T-cell (primary cell): ENCODE measurements around the gene CADM2. TPM values are rescaled to one million over a fixed set of nuclear protein-coding genes. Genes with fewer than 3 reads are reported as not detected.

ENCODE experiments used
- ATAC-seq, 4 experiments: fragments of 200-7000 bp in 3 of 4; fragments of 150-1000 bp in 1 of 4; cut with Tn5 transposase; replicated peaks in 1 of 4; 1 replicate in 3 of 4; 2 replicates in 1 of 4; pipeline ENCODE4 v1.10.0; 2021; ENCODE audit warnings: moderate library complexity in 3 of 4, mild to moderate bottlenecking in 2 of 4, moderate number of reproducible peaks in 1 of 4
- CTCF ChIA-PET, 2 donors: fragments of 300-600 bp; sonication (Branson Sonifier 250); formaldehyde crosslinking; loops; one replicate each; lab custom pipeline; 2022; ENCODE audit warnings: antibody characterized with exemption in 2 of 2; lab: Charles Lee
- POLR2A ChIA-PET, 2 donors: fragments of 300-600 bp; sonication (Branson Sonifier 250); formaldehyde crosslinking; loops; one replicate each; lab custom pipeline; 2022; ENCODE audit warnings: antibody characterized with exemption in 2 of 2; lab: Charles Lee
- DNase-seq, 35 experiments: peaks; one replicate each; pipeline versions ENCODE4 v3.0.0 to v3.0.0-alpha.2; 2013 to 2023
- H3K27ac ChIP-seq: one replicate; pipeline ENCODE4 v1.5.1; 2013; ENCODE audit warnings: low read length
- H3K27me3 ChIP-seq, 2 experiments: replicated peaks in 1 of 2; 1 replicate in 1 of 2; 2 replicates in 1 of 2; pipeline versions ENCODE4 v1.6.1 to v1.7.0; 2013; ENCODE audit warnings: low read length in 1 of 2, mixed read lengths in 1 of 2; ENCODE audit not compliant: control insufficient read depth in 2 of 2, insufficient read depth in 2 of 2; ENCODE audit errors: extremely low read depth in 1 of 2
- H3K36me3 ChIP-seq, 2 donors: 1 replicate in 1 of 2; 2 replicates in 1 of 2; pipeline versions ENCODE4 v1.6.1 to v1.7.0; 2013; ENCODE audit warnings: low read length in 1 of 2; ENCODE audit not compliant: control insufficient read depth in 2 of 2, insufficient read depth in 1 of 2; ENCODE audit errors: extremely low read depth in 1 of 2
- H3K4me1 ChIP-seq, 2 experiments: 1 replicate in 1 of 2; 2 replicates in 1 of 2; pipeline versions ENCODE4 v1.6.1 to v1.7.0; 2013; ENCODE audit warnings: low read length in 2 of 2, mixed read lengths in 1 of 2; ENCODE audit not compliant: insufficient read depth in 2 of 2, control insufficient read depth in 1 of 2; ENCODE audit errors: extremely low read depth in 1 of 2
- H3K4me3 ChIP-seq, 2 donors: 1 replicate in 1 of 2; 2 replicates in 1 of 2; pipeline versions ENCODE4 v1.5.1 to v1.7.0; 2013; ENCODE audit warnings: mild to moderate bottlenecking in 2 of 2, low read length in 1 of 2, moderate library complexity in 1 of 2; ENCODE audit not compliant: control insufficient read depth in 1 of 2; ENCODE audit errors: extremely low read depth in 1 of 2
- H3K9me3 ChIP-seq: 2 replicates; pipeline ENCODE4 v1.7.0; 2013
- H3K27ac Mint-ChIP-seq, 2 donors: one replicate each; pipeline ENCODE4 v1.8.0; 2020 to 2021; ENCODE audit warnings: mild to moderate bottlenecking in 2 of 2, mixed read lengths in 2 of 2
- H3K27me3 Mint-ChIP-seq, 2 donors: one replicate each; pipeline ENCODE4 v1.8.0; 2021 to 2022; ENCODE audit warnings: mixed read lengths in 2 of 2
- H3K36me3 Mint-ChIP-seq: one replicate; pipeline ENCODE4 v1.8.0; 2021; ENCODE audit warnings: mixed read lengths
- H3K4me1 Mint-ChIP-seq, 3 donors: one replicate each; pipeline ENCODE4 v1.8.0; 2020 to 2022; ENCODE audit warnings: mixed read lengths in 3 of 3, mild to moderate bottlenecking in 1 of 3
- H3K4me3 Mint-ChIP-seq, 3 donors: one replicate each; pipeline ENCODE4 v1.8.0; 2020 to 2022; ENCODE audit warnings: mild to moderate bottlenecking in 3 of 3, mixed read lengths in 3 of 3, moderate library complexity in 3 of 3
- H3K9me3 Mint-ChIP-seq, 3 donors: one replicate each; pipeline ENCODE4 v1.8.0; 2020 to 2022; ENCODE audit warnings: mixed read lengths in 3 of 3
- WGBS: methylation state at CpG from one replicate; pipeline ENCODE4 v1.1.5; 2013; ENCODE audit warnings: missing lambda C conversion rate; ENCODE audit not compliant: insufficient coverage; 5-methylcytosine and 5-hydroxymethylcytosine counted together
- total RNA-seq, 35 experiments: library from RNA in 6 of 35; stranded (reverse) in 6 of 35; fragments of 120-200 nt in 1 of 35; gene quantifications; one replicate each; pipeline versions ENCODE4 v1.2.1 to v1.2.4 and lab custom pipeline; 2013 to 2026

Gene CADM2
- total RNA-seq, 5 donors from 2014 or later (not counting 1 experiment from before 2014, with no cell fraction given): 0.23 to 0.25 TPM; not detected in 3

DNA sequence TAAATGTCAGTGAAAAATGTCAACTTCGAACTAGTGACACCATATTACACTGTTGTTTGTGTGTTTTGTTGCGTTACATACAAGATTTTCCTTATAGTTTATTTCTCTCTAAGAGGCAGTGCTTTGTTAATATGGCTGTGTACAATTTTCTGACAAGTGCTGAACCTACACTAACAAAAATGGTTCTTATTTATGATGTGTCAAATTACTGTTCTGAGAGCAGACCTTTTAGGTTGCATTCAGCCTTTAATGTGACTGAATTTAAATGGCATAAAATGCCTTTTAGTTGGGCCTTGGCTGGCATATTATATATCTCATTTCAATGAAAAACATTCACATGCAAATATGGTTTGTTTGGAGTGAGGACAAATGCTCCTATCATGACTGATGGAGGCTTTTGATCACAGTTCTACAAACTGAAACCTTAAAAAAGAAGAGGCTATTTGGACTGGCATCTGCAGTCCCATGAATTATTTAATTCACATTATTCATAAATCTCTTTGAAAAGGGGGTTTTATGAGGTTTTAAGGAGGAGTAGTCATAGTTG, 750.6 kb downstream of the CADM2 start:
- Mint-ChIP-seq H3K27me3 (no peaks in the 10 kb centered on the region), H3K9me3 (peaks cover 4 to 15% (median 8%) of the 10 kb centered on the region in 3 donors), H3K4me1 (no peaks in the 10 kb centered on the region), H3K36me3 (no peaks in the 10 kb centered on the region), H3K27ac (no peak overlapping the region), H3K4me3 (no peak overlapping the region)
- no peaks in the 10 kb centered on the region for H3K9me3 ChIP-seq
- no peaks in the 10 kb centered on the region for H3K4me1 ChIP-seq
- CTCF ChIA-PET: no interaction called here
- POLR2A ChIA-PET: no interaction called here
- ATAC-seq (no peak), DNase-seq (no peak)
- WGBS: no CpG with 5 or more reads among the region's 2 CpGs
- H3K27ac ChIP-seq: no peak overlapping the region
- no peaks in the 10 kb centered on the region for H3K27me3 ChIP-seq
- no peaks in the 10 kb centered on the region for H3K36me3 ChIP-seq
- no peak overlapping the region for H3K4me3 ChIP-seq

DNA sequence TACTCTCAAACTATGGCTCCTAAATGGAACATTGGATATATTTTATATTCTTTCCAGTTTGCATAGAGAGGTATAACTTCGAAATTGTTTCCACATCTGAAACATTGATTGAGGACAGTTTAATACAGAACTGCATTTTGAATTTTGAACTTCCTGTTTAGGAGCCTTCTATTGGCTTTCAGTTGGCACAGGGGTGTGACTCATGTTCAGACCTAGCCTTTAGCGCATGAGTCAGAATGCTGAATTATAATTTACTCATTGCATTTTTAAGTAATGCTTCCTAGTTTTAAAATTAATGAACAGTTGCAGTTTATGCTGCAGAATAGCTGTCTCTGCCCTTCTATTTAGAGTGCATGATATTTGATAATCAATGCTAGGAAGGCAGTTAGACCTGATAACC, 751.7 kb downstream of the CADM2 start:
- H3K4me1 Mint-ChIP-seq: no peaks in the 10 kb centered on the region
- Histone ChIP-seq H3K27ac (no peak overlapping the region), H3K27me3 (no peaks in the 10 kb centered on the region), H3K4me1 (no peaks in the 10 kb centered on the region), H3K9me3 (no peaks in the 10 kb centered on the region), H3K36me3 (no peaks in the 10 kb centered on the region), H3K4me3 (no peak overlapping the region)
- H3K27me3 Mint-ChIP-seq: no peaks in the 10 kb centered on the region
- H3K9me3 Mint-ChIP-seq: peaks cover 4 to 16% (median 8%) of the 10 kb centered on the region in 3 donors
- no peak for DNase-seq
- no peaks in the 10 kb centered on the region for H3K36me3 Mint-ChIP-seq
- no peak overlapping the region for H3K4me3 Mint-ChIP-seq
- POLR2A ChIA-PET: no interaction called here
- WGBS: no CpG with 5 or more reads among the region's 2 CpGs
- ATAC-seq: no peak
- CTCF ChIA-PET: no interaction called here
- no peak overlapping the region for H3K27ac Mint-ChIP-seq

DNA sequence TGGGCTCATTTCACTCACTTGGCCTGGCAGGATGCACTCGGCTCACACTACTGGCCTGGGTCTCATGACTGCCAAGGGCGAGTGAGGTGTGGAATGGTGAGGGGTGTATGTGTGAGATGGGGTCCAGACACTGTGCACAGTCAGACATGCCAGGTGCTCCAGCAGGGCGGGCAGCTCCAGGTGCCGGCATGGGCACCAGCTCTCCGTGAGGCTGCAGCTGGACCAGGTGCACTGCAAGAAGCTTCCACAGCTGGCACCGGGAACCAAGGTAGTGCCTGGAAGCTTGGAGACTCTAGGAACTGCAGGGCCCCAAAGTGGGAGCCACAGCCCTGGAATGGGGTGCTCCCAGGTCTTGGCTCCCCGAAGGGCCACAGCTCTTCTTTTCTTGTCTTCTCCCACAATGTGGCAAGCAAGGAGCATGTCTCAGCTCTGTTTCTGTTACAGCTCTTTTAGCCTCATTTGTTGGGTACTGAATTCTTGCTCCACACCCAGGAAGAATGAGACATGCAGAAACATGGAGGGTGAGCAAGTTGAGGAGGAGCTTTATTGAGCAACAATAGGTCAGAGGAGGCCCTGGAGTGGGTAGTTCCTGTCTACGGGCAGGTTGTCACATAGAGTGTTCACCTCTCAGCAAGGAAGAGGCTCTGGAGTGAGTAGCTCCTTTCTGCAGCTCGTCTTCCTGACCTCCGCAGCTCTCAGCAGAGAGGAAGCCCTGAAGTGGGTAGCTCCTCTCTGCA, 762.8 kb downstream of the CADM2 start:
- no peaks in the 10 kb centered on the region for H3K27me3 Mint-ChIP-seq
- Histone ChIP-seq H3K27ac (no peak overlapping the region), H3K4me1 (no peaks in the 10 kb centered on the region), H3K27me3 (no peaks in the 10 kb centered on the region), H3K36me3 (no peaks in the 10 kb centered on the region), H3K9me3 (no peaks in the 10 kb centered on the region), H3K4me3 (no peak overlapping the region)
- H3K4me1 Mint-ChIP-seq: no peaks in the 10 kb centered on the region
- CTCF ChIA-PET: no interaction called here
- DNase-seq (no peak), ATAC-seq (no peak)
- 89% methylated on average over 6 of the region's 10 CpGs for WGBS
- H3K9me3 Mint-ChIP-seq: peaks cover 4 to 18% (median 12%) of the 10 kb centered on the region in 3 donors
- no peaks in the 10 kb centered on the region for H3K36me3 Mint-ChIP-seq
- no peak overlapping the region for H3K27ac Mint-ChIP-seq
- H3K4me3 Mint-ChIP-seq: no peak overlapping the region
- POLR2A ChIA-PET: no interaction called here

DNA sequence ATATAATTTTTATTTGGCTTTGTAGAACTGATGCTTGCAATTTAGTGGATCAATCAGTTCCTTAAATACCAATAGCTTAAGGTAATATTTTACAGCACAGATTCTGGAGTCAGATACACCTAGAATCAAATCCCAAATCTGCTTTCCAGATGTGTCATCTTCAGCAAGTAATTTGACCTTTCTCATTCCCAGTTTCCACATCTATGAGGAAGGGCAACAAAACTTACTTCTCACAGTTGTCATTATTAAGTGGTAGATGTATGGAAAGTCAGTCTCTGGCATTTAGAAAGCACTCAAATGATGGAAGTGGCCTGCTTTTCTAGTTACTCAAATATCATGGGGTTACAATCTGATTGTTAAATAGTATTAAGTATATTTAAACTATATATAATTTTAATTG, 767.0 kb downstream of the CADM2 start:
- Mint-ChIP-seq H3K36me3 (no peaks in the 10 kb centered on the region), H3K4me1 (no peaks in the 10 kb centered on the region), H3K27ac (no peak overlapping the region), H3K27me3 (no peaks in the 10 kb centered on the region), H3K4me3 (no peak overlapping the region), H3K9me3 (peaks cover 0 to 15% (median 5%) of the 10 kb centered on the region in 3 donors)
- Histone ChIP-seq H3K4me3 (no peak overlapping the region), H3K4me1 (no peaks in the 10 kb centered on the region), H3K27me3 (no peaks in the 10 kb centered on the region), H3K9me3 (no peaks in the 10 kb centered on the region), H3K27ac (no peak overlapping the region), H3K36me3 (no peaks in the 10 kb centered on the region)
- CTCF ChIA-PET: no interaction called here
- POLR2A ChIA-PET: no interaction called here
- DNase-seq (no peak), ATAC-seq (no peak)

DNA sequence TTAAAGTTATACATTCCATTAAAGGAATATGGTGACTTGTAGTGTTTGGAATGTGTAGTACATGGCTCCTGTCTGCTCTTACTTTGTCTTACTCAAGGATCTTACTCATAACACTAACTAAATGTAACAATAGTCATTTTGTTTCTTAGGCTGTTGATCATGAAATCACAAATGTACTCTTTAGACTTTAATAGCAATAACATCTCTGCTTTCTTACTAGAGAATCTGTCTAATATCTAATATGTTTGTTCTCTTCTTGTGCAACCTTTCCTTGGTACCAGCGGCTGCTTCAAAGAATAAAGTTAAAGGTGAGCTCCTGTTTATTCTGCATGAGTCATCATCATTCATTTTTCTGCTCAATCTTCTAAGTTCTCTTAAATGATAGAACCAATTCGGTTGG, 767.5 kb downstream of the CADM2 start:
- Histone ChIP-seq H3K27me3 (no peaks in the 10 kb centered on the region), H3K4me1 (no peaks in the 10 kb centered on the region), H3K36me3 (no peaks in the 10 kb centered on the region), H3K4me3 (no peak overlapping the region), H3K27ac (no peak overlapping the region), H3K9me3 (no peaks in the 10 kb centered on the region)
- Mint-ChIP-seq H3K4me1 (no peaks in the 10 kb centered on the region), H3K27ac (no peak overlapping the region), H3K27me3 (no peaks in the 10 kb centered on the region), H3K9me3 (peaks cover 0 to 15% (median 4%) of the 10 kb centered on the region in 3 donors), H3K4me3 (no peak overlapping the region), H3K36me3 (no peaks in the 10 kb centered on the region)
- CTCF ChIA-PET: no interaction called here
- no peak for ATAC-seq
- POLR2A ChIA-PET: no interaction called here
- WGBS: no CpG with 5 or more reads among the region's 2 CpGs
- DNase-seq: no peak

DNA sequence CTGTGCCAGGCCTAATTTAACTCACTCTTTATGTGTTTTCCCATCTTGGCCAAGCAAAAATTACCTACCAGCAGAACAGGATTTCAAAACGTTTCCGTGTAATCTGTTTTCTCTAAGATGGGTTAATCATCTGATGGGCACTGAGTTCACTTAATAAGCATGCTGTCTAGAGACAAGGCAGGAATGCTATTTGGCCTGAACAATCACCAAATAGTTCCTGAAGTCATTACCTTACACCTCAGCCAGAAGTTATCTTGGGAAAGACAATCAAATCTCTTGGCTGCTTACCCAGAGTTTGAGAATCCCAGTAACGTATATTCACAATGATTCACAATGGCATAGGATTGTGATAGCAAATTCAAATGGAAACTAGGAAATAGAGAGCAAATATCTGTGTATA, 779.1 kb downstream of the CADM2 start:
- Histone ChIP-seq H3K36me3 (no peaks in the 10 kb centered on the region), H3K4me1 (no peaks in the 10 kb centered on the region), H3K27me3 (no peaks in the 10 kb centered on the region), H3K9me3 (no peaks in the 10 kb centered on the region), H3K4me3 (no peak overlapping the region), H3K27ac (no peak overlapping the region)
- Mint-ChIP-seq H3K9me3 (peaks cover 11 to 27% (median 15%) of the 10 kb centered on the region in 3 donors), H3K27me3 (no peaks in the 10 kb centered on the region), H3K4me1 (no peaks in the 10 kb centered on the region), H3K36me3 (no peaks in the 10 kb centered on the region), H3K27ac (no peak overlapping the region), H3K4me3 (no peak overlapping the region)
- ATAC-seq (no peak), DNase-seq (no peak)
- WGBS: no CpG with 5 or more reads among the region's 3 CpGs
- POLR2A ChIA-PET: interaction anchor here in 1 of 2 donors (0.6 kb wide), 1 partner anchor 552 kb away, joined by 3 read pairs; no protein-coding TSS in a partner anchor
- CTCF ChIA-PET: no interaction called here
